Limb (tissue), 2 donors: ENCODE results near the gene BUD13.
"Not testable (repeated sequence)": the region's sequence is repeated elsewhere in the genome, so short reads cannot be mapped to it uniquely, and the experiment has no call there.

Source experiments
- DNase-seq, 2 donors: peaks; one replicate each; pipeline ENCODE4 v3.0.0-alpha.2; 2016; ENCODE audit errors: extremely low spot score in 2 of 2

Gene BUD13

DNA sequence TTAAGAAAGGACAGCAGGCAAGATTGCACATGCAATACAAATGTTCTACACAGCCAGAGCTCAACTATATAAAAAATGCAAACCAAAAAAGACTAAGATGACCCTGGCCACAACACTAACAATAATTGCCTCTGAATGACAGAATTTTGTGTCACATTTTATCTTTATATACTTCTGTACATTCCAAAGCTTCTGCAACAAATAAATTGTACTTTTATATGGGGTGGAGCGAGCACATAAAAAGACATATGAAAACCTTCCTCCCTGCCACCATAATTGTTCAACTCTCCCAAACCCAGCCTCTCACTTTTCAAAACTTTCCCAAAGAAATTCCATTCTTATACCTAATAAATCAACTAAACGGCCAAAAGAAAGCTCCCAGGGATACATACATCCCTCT lies 10.7 kb downstream of the BUD13 start:
- no peak for DNase-seq

DNA sequence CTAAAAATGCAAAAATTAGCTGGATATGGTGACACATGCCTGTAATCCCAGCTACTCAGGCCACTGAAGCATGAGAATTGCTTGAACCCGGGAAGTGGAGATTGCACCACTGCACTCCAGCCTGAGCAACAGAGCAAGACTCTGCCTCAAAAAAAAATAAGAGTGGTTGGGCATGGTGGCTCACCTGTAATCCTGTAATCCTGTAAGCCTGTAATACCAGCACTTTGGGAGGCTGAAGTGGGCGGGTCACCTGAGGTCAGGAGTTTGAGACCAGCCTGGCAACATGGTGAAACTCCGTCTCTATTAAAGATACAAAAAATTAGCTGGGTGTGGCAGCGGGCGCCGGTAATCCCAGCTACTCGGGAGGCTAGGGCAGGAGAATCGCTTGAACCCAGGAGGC lies 16.7 kb downstream of the BUD13 start:
- not testable (repeated sequence) for DNase-seq

DNA sequence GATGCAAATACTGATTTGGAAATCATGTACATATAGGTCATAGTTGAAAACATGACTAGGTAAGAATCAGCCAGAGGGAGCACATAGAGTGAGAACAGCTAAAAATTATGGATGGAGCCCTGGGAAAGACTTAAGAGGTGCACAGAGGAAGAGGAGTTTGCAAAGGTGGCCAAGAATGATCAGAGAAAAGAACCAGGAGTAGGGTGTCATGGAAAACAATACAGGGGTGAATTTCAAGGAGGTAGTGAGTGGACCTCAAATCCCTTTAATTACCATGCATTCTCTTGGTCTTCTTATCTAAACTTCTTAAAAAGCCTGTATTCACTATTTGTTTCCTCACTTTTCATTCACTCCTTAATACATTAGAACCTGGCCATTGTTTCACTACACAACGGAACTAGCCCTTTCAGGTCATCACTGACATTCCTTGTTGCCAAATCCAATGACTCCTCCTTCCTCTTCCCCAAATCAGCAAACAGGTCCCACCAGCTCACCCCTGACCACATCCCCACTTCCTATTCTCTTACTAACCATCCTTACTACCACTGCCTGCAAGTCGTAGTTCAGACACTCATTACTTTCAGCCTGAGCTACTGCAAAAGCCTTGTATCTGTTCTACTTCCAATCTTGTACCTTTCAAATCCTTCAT lies 22.6 kb downstream of the BUD13 start:
- no peak for DNase-seq

DNA sequence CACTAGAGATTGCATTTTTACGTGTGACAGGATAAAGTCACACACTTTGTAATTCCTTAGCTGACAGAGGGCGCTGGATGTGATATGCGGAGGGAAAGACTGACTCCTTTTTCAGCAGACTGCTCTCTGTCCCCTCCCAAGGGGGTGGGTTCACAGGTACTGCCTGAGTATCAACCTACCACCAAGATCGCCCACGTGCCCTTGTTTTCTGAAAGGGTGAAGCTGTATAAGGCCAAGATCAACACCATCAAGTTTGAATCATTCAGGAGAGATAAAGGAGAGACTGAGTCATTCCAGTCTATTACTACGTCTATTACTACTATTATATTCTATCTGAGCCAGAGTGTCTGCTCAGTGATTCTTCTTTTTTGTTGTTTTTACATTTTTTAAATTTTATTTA lies 30.7 kb downstream of the BUD13 start:
- DNase-seq: no peak

DNA sequence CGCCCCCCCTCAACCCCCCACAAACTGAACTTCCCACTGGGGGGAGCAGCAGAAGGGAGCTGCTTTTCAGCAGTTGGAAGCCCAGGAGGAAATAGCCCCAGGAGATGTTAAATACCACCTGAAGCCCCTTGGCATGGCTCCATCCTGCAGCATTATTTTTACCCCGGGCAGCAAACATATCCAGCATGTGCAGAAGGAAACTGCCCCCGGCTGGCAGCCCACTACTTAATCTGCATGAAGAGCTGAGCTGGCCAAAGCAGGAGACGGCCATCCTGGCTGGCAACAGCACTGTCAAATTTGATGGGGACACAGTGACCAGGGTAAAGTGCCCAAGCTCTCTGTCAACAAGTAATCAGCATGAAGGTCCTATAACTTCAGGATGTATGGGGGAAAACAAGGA lies 32.0 kb downstream of the BUD13 start:
- no peak for DNase-seq

DNA sequence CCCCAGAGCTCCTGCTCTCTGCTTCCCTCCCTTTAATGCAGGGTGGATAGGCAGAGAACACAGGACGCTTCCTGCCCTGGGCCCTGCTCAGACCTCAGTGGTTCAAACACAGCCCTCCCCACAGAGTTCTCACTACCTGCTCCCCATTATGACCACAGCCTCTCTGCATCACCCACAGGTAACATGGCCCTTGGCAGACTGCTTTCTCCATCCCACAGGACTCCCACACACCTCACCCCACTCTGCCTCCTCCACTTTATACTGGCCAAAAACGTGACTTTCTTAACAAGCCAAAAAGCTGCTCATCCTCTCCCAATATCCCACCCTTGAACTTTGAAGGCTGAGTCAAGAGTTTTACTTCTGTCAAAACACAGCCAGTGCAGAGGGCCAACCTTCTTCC lies 33.8 kb downstream of the BUD13 start:
- DNase-seq: no peak

DNA sequence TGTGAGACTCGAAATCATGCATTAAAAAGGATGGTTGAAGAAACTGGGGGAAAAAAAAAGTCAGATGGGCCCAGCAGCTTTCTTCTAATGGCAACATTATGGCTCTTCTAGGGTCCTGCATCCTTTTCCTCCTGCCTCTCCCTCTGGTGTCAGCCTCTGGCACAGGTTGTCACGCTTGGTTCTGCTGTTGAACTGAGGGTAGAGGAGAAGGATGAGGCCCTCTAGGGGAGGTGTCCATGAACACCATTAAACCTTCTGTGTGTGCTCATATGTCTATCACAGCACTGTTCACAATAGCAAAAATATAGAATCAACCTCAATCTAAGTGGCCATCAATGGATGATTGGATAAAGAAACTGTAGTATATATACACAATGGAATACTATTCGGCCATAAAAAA lies 36.0 kb downstream of the BUD13 start:
- DNase-seq: no peak

DNA sequence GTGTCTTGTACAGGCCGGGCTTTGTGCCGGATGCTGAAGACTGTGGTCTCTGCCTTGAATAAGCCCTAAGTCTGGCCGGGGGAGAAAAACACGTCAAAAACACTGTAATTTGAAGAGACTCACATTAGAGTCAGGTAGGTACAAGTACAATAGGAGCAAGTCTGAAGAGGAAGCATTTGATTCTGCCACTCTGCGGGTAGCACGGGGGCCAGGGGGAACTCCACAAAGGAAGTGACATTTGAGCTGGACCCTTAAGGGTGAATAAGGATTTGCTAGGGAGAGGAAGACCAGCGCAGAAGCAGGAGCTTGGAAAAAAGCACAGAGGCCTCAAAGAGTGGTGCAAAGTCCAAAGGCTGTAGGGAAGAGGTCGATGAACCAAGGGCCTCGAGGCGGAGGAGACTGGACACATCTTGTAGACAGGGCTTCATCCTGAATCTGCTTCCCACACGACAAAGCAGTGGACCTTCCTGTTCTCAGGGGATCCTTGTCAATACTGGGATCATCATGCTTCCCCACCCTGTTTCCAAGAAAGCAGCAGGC lies 38.7 kb downstream of the BUD13 start:
- no peak for DNase-seq

DNA sequence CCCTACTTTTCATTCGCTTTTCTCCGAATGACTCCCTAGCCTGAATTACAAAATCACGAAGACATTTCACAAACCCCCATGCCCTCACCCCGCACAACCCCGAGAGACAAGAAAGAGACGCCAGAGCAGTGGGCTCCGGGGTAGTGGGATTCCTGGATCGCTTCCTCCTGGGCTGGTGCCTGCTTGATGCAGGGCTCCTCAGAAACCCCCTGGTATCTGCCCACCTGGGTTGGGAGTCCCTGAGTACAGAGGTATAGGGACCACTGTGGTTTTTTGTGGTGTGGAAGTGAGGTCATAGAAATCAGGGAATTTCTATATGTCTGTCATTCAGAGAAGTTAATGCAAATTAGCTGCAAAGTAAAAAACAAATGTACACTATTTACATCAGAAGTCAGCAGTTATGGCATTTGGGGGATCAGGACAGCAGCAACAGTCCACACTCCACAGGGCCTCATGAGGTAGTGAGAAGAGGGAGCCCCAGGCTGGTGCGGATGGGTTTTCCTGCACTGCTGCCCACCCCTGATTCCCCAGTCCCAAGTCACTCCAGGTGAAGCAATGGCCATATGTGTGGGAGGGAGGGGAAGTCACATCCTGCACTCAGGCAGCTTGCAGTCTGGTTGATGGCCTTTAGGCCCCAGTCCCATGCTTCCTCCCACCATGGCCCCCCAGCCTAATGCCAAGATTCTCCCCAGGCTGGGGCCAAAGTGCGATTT lies 39.6 kb downstream of the BUD13 start:
- no peak for DNase-seq

DNA sequence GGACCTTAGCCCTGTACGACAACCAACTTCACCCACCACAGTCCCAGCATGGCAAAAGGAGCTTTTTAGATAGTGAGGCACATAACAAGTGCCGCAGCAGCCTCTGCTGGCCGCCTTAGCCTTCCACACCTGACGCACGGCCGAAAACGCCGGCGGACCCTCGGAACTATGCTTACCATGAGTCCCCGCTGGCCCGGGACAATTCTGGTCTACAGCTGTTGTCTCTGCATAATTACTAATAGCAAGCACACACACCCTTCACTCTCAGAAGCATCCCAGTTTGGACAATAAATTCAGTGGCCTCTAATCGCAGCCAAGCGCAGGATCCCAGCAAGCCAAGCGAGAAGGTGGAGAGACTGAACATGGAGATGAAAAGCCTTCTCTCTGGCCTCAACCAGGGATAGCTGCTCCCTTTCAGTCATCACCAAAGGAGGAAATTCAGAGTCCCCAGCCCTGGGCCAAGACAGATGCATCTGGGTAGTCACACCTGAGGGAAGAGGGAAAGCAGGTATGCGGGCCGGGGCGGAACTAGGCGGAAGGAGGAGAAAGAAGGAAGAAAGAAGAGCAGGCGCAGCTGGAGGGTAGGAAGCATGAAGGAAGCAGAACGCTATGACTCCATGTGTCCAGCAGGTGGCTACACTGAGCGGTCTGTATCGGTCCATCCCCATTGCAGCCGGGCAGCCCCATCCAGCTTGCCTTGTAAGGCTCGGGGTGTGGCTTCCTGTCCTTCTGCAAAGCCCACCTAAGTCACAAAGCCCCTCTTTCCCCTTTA lies 40.3 kb downstream of the BUD13 start:
- peak; percentile 72 to 78 for DNase-seq

DNA sequence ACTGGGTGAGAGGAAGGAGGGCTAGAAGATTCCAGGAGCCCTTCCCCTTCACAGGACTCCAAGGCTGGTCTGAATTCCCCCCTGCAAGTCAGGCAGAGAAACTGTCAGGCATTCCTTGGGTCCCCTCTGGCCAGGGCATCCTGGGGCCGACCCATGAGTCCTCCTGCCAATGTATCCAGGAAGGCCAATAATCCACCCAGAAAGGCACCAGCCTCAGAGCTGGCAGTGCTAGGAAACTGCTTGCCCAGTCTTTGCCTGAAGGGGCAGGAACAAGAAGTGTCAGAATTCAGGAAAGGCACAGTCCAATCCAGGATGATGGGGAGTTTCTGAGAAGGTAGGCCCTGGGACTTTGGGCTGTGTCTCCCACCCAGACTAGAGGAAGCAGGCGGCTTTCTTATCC lies 41.0 kb downstream of the BUD13 start:
- peak in 1 of 2 donors; percentile 33 for DNase-seq

DNA sequence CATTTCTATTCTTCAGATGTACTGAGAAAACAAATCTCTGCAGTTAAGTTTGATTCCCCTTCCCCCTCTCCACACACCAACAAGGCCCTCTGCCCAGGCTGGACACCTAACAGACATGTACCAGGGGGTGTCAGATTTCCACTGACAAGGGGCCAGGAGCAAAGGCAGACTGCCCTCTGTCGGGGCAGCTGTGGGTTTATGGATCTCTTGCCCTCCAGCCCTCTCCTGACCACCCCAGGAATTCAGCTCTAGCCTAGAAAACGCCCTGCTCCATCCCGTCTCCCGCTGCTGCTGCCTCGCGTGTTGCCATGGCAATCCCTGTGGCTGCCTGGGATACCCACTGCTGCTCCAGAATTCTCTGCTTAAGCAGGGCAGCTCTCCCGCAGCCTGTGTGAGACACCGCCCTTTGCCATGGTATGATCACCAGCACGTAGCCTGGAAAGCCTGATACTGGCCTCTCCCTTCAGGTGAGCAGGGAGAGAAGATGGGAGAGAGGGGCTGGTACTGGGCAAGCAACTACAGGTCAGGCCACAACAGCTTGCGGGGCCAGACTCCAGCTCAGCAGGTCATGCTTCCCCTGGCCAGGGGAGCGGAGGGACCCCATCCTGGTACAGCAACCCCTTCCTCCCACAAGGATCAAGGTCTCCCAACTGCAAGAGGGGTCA lies 41.6 kb downstream of the BUD13 start:
- peak; percentile 32 to 77 for DNase-seq

DNA sequence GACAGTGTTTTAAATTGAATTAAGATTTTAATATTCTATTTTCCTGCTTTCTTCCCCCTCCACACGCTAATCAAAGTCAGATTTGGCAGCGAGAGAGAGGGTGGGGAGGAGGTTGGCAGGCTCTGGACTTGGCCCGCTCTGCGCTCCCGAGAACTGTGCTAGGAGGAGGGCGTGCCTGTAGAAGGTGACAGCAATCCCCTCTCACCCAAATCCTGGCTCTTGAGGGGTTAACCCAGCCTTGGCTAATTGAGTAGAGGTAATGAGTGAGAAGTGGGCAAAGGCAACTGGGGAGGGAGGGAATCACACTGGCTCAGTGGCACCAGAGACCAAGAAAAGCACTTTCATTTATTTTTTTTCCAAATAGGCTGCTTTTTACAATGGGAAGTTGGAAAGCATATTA lies 42.2 kb downstream of the BUD13 start:
- DNase-seq: peak in 1 of 2 donors; percentile 50

DNA sequence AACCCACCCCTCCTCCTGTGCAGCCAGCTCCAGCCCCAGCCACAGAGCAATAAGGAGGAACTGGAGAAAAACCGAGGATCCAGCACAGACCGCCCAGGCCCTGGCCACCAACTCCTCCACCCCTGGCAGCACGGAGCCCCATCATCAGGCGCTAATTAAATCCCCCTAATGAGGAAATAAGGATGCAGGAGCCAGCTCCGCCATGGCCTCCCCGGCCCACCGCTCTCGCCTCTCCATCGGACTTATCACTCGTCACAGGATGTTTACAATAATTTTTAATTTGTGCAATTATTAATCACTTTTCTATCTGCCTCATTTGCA lies 42.6 kb downstream of the BUD13 start:
- no peak for DNase-seq

DNA sequence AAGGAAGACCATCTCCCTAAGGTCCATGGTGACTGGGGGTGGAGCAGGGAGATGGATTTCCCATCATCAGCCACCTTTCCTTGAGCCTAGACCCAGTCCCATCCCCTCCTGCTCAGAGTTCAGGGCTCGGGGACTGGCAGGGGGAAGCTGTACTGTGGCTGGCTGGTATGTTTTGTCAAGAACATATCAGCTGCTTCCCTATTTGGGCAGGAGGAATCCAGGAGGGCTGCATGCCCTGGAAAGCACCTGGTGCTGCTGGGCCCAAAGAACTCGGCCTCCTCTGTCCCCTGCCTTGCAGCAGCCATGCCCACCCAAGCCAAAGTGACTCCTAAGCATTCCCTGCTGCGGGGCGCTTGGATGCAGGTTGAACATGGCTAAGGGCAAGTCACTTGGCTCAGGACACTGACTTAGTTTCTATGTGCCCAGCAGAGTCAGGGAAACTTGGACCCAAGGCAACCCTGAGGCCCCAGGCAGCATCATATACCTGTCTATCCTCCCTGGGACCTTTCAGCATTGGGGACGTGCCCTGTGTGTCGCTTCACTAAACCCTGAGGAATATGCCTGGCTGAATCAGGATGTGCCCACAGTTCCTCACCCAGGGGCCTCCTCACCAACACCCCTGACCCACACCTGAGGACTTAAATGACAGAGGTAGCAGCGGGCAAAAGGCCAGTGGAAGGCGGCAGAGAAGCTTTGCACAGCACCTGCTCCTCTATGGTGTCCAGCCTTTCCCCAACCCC lies 43.1 kb downstream of the BUD13 start:
- no peak for DNase-seq

DNA sequence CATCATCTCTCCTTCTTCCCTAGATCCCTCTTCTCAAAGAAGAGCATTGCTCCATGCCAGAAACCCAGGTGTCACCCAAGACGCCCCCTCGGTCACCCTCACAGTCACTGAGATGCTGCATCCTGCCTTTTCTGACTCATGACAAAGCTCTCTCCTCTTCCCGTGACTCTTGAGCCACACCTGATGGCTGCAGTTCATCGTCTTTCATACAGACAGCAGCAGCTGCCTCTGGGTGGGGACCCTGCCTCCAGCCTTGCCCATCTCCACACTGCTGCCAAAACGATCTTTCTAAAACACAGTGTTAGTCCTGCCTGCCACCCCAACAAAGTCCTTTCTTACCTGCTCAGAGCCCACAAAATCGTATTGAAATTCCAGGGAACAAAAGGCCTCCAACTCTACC lies 44.8 kb downstream of the BUD13 start:
- DNase-seq: no peak

DNA sequence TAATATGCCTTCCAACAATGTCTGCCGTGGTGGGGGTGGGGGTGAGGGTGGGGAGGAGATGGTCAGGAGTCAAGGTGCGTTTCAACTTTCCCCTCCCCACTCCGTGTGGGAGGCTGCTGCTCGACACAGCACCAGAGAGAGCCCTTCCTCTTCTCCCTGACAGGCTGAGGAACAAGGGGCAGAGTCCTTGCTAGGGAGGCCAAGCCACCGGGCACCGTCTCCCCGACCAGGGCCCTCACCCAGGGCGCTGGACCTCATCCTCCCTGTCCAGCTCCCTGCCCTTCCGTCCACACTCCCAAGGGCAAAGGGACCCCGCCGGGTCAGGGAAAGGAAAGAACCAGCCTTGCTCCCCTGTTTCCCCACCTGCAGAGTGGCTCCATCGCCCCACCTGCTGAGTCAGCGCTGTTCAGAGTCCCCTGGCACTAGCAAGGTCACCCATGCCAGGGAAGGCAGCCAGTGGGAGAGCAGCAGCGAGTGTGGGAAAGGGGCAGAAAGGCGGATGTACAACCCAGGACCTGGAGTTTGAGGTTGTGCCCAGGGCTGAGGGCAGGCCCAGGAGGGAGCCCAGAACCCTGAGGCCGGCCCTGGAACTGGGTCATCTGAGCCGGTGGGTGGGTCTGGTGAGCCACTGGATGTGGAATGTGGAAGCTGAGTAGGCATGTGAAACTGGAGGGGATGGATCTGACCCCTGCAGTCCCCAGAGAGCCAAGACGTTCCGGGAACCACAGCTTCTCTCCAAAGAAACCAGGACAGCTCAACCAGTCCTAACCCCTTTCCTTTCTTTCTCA lies 47.2 kb downstream of the BUD13 start:
- DNase-seq: no peak

DNA sequence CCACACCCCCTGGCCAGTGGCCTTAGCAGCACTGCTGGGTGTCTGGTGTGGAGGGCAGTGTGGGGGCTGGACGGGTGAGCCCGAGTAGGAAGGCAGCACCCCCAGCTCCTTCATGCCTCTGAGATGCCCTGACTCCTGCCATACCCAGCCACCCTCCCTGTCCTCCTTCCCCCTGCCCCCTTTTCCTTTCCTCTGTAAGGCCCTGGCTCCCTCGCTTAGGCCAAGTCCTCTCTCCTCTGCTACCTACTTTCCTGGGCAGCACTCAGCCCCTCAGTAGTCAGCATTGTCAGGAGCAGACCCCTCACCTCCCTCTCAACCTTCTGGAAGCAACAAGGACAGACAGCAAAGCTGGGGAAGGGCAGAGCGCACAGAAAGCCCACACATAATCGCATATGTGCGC lies 48.0 kb downstream of the BUD13 start:
- no peak for DNase-seq

DNA sequence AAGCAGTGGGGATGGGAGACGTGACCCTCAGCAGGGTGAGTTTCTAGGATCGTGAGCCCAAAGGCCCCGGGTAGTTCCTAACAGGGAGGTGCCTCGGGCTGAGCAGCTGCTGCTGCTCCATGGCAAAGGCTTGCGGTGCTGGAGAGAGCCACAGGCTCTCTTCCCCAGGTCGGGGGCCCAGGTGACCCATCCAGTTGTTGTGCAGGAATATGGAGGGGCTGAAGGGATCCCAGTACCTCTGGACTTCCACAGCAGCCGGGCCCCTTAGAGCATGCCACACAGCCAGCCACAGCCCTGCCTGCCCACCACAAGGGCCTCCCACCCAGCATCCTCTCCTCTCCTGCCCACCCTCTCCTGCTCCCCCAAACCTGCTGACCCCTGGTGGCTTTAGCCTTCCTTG lies 49.3 kb downstream of the BUD13 start:
- no peak for DNase-seq

DNA sequence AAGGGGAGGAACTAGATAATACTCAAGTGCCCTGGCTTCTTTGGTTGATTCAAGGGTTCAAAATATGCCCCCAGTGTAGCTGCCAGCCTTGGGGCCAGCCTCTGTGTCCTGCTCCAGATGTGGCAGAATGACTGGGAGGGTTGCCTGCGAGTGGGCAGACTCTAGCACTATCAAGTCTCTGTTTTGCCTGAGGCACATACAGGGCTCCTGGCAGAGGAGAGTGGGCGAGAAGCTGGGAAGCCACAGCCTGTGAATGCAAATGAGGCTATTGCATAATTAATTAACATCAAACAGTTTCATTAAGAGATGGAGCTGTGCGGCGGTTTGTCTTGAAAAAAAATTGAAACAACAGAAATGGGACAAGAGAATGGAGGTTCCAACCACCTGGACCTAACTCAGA lies 50.8 kb downstream of the BUD13 start:
- no peak for DNase-seq

DNA sequence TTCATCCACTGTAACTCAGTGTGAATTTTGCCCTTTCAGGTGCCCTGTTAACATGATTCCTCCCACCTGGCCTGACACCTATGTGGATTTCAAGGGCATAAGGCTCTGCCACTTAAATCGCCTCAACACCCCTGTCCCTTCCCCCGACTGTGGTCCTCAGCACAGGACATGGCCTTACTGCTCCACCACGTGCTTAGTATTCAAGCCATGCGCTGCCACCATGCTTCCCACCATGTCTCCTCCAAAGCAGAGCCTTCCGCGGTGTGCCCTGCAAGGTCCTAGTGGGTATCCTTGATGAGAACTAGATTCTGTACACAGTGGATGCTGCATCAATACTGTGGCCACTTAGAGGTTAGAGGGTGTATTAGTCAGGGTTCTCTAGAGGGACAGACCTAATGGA lies 51.9 kb downstream of the BUD13 start:
- DNase-seq: no peak
